GM12872 (cell line): Measurements from ENCODE around the gene ERO1A.

Experiments used
- CTCF ChIP-seq: IDR thresholded peaks from 3 replicates; pipeline ENCODE4 v1.5.1; 2011; ENCODE audit warnings: low read depth, mild to moderate bottlenecking, low read length, moderate library complexity; ENCODE audit not compliant: insufficient read depth

The ERO1A gene, protein sequence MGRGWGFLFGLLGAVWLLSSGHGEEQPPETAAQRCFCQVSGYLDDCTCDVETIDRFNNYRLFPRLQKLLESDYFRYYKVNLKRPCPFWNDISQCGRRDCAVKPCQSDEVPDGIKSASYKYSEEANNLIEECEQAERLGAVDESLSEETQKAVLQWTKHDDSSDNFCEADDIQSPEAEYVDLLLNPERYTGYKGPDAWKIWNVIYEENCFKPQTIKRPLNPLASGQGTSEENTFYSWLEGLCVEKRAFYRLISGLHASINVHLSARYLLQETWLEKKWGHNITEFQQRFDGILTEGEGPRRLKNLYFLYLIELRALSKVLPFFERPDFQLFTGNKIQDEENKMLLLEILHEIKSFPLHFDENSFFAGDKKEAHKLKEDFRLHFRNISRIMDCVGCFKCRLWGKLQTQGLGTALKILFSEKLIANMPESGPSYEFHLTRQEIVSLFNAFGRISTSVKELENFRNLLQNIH

GRCh38 chr14:52695481-52696091, at the start of gene ERO1A:
ERO1A (minus strand) TSS chr14:52695558; CDS start chr14:52695481, 77 bp downstream.
- no peak for TF ChIP-seq CTCF

GRCh38 chr14:52741865-52742264, 46.5 kb upstream of the ERO1A start:
- TF ChIP-seq CTCF: no peak

GRCh38 chr14:52740751-52741150, 45.4 kb upstream of the ERO1A start:
- TF ChIP-seq CTCF: no peak

GRCh38 chr14:52738409-52738808, 43.1 kb upstream of the ERO1A start:
- no peak for TF ChIP-seq CTCF

DNA sequence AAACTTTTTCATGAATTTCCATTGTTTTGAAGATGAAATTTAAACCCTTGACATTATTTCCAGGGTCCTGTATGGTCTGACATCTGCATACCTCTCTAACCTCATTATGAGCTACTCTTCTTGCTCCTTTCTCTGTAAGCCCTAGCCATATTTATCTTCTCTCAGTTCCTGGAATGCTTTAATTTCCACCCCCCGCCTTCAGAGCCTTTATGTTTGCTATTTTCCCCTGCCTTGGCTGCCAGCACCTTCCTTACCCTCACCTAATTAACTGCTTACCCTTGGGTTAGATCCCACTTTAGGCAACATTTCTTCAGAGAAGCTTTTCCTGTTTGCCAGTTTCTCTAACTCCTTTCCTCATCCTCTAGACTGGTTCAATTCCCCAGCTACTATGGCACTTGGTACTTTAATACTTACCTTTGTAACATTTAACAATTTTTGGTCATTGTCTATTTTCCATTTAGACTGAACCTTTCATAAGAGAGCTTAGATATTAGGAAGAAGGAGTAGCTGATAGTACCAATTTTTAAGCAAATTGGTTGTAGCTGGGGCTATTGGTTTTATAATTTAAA, 40.6 kb upstream of the ERO1A start:
- TF ChIP-seq CTCF: no peak

GRCh38 chr14:52733824-52734223, 38.5 kb upstream of the ERO1A start:
- no peak for TF ChIP-seq CTCF

- no peak for TF ChIP-seq CTCF
These were observed 35.4 kb upstream of the ERO1A start for GRCh38 chr14:52730709-52731111.
